Measurements from ENCODE around the gene GLUD1.
"Not testable (repeated sequence)": the region's sequence is repeated elsewhere in the genome, so short reads cannot be mapped to it uniquely, and the experiment has no call there.

GLUD1 gene

DNA sequence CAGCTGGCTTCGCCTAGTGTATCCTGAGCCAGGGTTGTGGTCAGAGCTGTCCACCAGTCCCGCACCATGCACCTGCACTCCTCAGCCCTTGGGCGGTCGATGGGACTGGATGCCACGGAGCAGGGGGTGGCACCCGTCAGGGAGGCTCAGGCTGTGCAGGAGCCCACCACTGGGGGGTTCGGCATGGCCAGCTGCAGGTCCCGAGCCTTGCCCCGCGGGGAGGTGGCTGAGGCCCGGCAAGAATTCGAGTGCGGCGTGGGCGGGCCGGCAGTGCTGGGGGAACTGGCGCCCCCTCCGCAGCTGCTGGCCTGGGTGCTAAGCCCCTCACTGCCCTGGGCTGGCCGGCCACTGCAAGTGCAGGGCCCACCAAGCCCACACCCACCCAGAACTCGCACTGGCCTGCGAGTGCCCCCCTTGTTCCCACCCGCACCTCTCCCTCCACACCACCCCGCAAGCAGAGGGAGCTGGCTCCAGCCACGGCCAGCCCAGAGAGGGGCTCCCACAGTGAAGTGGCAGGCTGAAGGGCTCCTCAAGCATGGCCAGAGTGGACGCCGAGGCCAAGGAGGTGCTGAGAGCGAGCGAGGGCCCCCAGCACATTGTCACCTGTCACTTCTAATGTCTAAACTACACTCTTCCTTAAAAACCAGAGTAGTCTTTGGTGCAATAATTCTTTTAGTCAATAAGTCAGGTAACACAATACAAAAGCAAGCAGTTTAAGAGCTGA, 63.6 kb downstream of the GLUD1 start:
- DNase-seq, result no peak
- Mint-ChIP-seq H3K27ac (no peak overlapping the region), H3K27me3 (no peaks in the 10 kb centered on the region), H3K9me3 (no peaks in the 10 kb centered on the region), H3K4me1 (no peaks in the 10 kb centered on the region), H3K4me3 (no peak overlapping the region)
- ATAC-seq, result peak; percentile 28

DNA sequence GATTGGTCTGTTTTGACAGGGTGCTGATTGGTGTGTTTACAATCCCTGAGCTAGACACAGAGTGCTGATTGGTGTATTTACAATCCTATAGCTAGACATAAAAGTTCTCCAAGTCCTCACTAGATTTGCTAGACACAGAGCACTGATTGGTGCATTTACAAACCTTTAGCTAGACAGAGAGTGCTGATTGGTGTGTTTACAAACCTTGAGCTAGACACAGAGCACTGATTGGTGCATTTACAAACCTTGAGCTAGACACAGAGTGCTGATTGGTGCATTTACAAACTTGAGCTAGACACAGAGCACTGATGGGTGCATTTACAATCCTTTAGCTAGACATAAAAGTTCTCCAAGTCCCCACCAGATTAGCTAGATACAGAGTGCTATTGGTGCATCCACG, 64.2 kb downstream of the GLUD1 start:
- ATAC-seq, H3K9me3 Mint-ChIP-seq, H3K27ac Mint-ChIP-seq, DNase-seq, H3K4me3 Mint-ChIP-seq, H3K27me3 Mint-ChIP-seq, H3K4me1 Mint-ChIP-seq: not testable (repeated sequence)

DNA sequence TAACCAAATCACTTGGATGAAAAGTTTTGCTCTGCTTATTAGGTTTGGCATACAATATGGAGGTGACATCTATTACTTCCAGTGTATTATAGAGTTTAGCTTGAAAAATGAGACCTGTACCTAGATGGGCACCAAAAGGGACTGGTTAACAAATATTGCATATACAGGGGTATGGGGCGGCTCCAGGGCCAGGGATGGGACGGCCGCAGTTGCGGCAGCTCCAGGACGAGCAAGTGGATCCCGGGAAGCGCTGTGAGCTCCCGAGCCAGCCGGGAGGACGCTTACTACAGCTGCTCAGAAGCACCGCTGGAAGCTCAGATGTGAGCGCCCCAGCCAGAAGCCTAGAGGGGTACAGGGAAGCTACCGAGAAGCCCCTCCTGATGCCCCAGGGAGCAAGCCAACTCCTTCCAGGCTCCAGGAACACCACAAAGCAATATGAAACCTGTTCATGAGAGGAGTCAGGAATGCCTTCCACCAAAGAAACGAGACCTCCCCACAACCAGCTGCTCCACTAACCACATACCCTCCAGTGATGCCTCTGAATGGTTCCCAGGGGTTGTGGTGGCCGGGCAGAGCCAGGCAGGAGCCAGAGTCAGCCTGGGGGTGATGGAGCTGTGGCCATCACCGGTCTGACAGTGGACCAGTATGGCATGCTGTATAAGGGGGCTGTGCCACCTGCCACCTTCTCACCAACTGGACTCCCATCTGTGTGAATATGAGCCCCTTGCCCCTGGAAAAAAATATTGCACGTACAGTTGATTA, 67.7 kb downstream of the GLUD1 start:
- DNase-seq, ATAC-seq, H3K9me3 Mint-ChIP-seq, H3K4me3 Mint-ChIP-seq, H3K27me3 Mint-ChIP-seq, H3K27ac Mint-ChIP-seq: not testable (repeated sequence)
- peaks cover 15% of the 10 kb centered on the region for H3K4me1 Mint-ChIP-seq

DNA sequence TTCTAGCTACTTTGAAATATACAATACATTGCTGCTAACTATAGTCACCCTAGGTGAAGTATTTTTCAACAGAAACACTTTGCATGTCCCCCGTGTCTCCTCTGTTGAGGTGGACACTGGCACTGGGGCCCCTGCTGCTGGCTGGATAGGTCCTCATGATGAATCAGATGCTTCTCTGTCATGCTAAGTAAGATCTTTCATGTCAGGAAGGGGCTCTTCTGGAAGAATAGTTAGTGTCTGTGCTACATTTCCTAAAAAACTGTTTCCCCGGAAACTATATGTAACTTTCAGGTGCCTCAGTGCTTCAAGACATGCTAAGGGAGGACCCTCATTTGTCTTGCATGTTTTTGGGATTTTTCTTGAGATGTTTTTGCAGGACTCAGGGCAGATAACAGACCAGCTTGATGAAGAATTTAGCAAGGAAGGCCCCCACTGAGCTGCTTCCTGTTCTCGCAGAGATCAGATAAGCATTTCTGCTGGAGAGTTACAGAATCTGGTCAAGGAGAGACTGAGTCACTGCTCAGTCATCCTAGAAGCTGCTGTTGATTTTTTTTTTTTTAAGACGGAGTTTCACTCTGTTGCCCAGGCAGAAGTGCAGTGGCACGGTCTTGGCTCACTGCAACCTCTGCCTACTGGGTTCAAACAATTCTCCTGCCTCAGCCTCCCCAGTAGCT, 69.2 kb downstream of the GLUD1 start:
- H3K9me3 Mint-ChIP-seq, H3K27me3 Mint-ChIP-seq: not testable (repeated sequence)
- H3K4me1 Mint-ChIP-seq, result peaks cover 15% of the 10 kb centered on the region
- ATAC-seq, result peak; percentile 94
- H3K27ac Mint-ChIP-seq, result peak overlapping the region; percentile 48 to 52
- peak overlapping the region in 1 of 2 donors; percentile 21 for H3K4me3 Mint-ChIP-seq
- DNase-seq, result peak; percentile 12 to 33

GRCh38 chr10:87020056-87020455, 74.6 kb downstream of the GLUD1 start, which contains the start of gene FAM25A:
FAM25A (plus strand) TSS chr10:87020294; CDS start chr10:87020325, 31 bp downstream.
- not testable (repeated sequence) for ATAC-seq, H3K4me1 Mint-ChIP-seq
- peak within 1 kb of the TSS in 1 of 2 donors; percentile 54 for H3K27ac Mint-ChIP-seq

GRCh38 chr10:87019504-87019903, 75.1 kb downstream of the GLUD1 start:
- not testable (repeated sequence) for H3K27me3 Mint-ChIP-seq, H3K27ac Mint-ChIP-seq, H3K4me1 Mint-ChIP-seq, DNase-seq, H3K9me3 Mint-ChIP-seq, H3K4me3 Mint-ChIP-seq, ATAC-seq

More at GRCh38 chr10:87020056-87020455, 74.6 kb downstream of the GLUD1 start, which contains the start of gene FAM25A:
- not testable (repeated sequence) for H3K27me3 Mint-ChIP-seq, DNase-seq, H3K4me3 Mint-ChIP-seq, H3K9me3 Mint-ChIP-seq

DNA sequence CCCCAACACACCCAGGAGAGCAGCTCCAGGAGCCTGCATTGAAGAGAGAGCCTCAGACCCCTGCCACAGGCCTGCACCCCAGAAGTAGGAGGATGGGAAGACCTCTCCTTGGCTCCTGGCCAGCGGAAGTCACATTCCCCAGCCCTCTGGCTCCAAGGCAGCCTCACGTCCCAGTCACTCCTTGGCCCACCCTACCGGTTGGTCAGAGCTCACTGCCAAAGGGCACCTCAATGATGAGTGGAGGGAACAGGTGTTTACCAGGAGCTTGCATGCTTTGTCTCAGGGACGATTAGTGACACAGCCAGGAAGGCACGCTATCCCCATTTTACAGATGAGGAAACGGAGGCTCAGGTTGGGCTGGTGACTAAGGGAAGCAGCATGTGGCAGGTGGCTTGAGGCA, 75.6 kb downstream of the GLUD1 start:
- DNase-seq, H3K27me3 Mint-ChIP-seq, H3K27ac Mint-ChIP-seq, H3K9me3 Mint-ChIP-seq, ATAC-seq, H3K4me1 Mint-ChIP-seq, H3K4me3 Mint-ChIP-seq: not testable (repeated sequence)

- not testable (repeated sequence) for DNase-seq, H3K27me3 Mint-ChIP-seq, H3K4me3 Mint-ChIP-seq, H3K27ac Mint-ChIP-seq, H3K9me3 Mint-ChIP-seq, ATAC-seq, H3K4me1 Mint-ChIP-seq
Measured at GRCh38 chr10:87018127-87018526, 76.5 kb downstream of the GLUD1 start.

DNA sequence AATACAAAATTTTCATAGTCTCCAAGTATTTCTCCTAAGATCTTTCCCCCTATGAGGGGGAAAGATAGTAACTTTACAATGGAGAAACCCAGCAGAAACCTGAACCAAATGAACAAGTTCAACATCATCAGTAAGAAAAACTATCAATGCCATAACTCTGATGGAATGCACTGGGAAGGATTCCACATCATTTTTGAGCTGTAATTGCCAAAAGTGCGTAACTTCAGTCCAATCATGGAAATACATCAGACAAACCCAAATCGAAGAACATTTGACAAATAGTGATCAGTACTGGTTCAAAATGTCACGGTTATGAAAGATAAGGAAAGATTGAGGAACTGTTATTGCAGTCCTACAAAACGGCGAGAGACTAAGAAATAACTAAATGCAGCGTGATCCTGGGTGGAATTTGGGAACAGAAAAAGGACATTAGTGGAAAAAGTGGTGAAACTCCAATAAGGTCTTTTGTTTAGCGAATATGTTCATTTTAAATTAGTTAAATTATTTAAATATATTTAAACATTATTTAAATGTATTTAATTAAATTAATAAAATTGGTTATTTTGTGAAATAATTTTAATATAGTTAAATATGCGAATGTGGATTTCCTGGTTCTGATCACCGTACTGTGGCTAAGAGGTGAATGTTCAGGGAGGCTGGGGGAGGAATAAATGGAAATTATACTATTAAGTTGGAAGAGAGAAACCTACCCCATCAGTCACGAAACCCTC, 79.5 kb downstream of the GLUD1 start:
- not testable (repeated sequence) for ATAC-seq, H3K4me1 Mint-ChIP-seq, H3K4me3 Mint-ChIP-seq, H3K27ac Mint-ChIP-seq, DNase-seq, H3K9me3 Mint-ChIP-seq, H3K27me3 Mint-ChIP-seq

DNA sequence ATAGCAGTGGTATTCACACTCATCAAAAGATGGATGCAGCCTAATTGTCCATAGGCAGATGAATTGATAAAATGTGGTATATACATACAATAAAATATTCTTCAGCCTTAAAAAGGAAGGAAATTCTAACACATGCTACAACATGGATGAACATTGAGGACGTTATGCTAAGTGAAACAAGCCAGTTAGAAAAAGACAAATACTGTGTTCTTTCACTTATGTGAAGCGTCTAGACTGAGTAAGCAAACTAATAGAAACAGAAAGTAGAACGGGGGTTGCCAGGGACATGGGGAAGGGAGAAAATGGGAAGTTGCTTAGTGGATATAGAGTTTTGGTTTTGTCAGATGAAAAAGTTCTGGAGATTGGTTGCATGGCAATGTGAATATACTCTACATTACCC, 81.1 kb downstream of the GLUD1 start:
- H3K27ac Mint-ChIP-seq, H3K4me1 Mint-ChIP-seq, ATAC-seq, DNase-seq, H3K27me3 Mint-ChIP-seq, H3K9me3 Mint-ChIP-seq, H3K4me3 Mint-ChIP-seq: not testable (repeated sequence)

DNA sequence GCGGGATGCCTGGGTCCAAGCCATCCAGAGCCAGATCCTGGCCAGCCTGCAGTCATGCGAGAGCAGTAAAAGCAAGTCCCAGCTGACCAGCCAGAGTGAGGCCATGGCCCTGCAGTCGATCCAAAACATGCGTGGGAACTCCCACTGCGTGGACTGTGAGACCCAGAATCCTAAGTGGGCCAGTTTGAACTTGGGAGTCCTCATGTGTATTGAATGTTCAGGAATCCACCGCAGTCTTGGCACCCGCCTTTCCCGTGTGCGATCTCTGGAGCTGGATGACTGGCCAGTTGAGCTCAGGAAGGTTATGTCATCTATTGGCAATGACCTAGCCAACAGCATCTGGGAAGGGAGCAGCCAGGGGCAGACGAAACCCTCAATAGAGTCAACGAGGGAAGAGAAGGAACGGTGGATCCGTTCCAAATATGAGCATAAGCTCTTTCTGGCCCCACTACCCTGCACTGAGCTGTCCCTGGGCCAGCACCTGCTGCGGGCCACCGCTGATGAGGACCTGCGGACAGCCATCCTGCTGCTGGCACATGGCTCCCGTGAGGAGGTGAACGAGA, 85.4 kb downstream of the GLUD1 start:
- H3K9me3 Mint-ChIP-seq, ATAC-seq, DNase-seq, H3K4me3 Mint-ChIP-seq, H3K4me1 Mint-ChIP-seq, H3K27ac Mint-ChIP-seq, H3K27me3 Mint-ChIP-seq: not testable (repeated sequence)

- not testable (repeated sequence) for DNase-seq, H3K4me1 Mint-ChIP-seq, H3K4me3 Mint-ChIP-seq, H3K9me3 Mint-ChIP-seq, H3K27me3 Mint-ChIP-seq, H3K27ac Mint-ChIP-seq, ATAC-seq
Measured at GRCh38 chr10:87008303-87008702, 86.3 kb downstream of the GLUD1 start.

GRCh38 chr10:87007674-87008073, 87.0 kb downstream of the GLUD1 start:
- H3K9me3 Mint-ChIP-seq, H3K27me3 Mint-ChIP-seq, ATAC-seq, DNase-seq, H3K4me3 Mint-ChIP-seq, H3K4me1 Mint-ChIP-seq, H3K27ac Mint-ChIP-seq: not testable (repeated sequence)

GRCh38 chr10:87007124-87007523, 87.5 kb downstream of the GLUD1 start:
- not testable (repeated sequence) for H3K4me1 Mint-ChIP-seq, H3K27me3 Mint-ChIP-seq, H3K27ac Mint-ChIP-seq, H3K9me3 Mint-ChIP-seq, DNase-seq, H3K4me3 Mint-ChIP-seq, ATAC-seq

- no peak for ATAC-seq
- Mint-ChIP-seq H3K4me3 (no peak overlapping the region), H3K27me3 (no peaks in the 10 kb centered on the region), H3K9me3 (no peaks in the 10 kb centered on the region), H3K4me1 (no peaks in the 10 kb centered on the region), H3K27ac (no peak overlapping the region)
- no peak for DNase-seq
Measured at GRCh38 chr10:87000491-87000890, 94.2 kb downstream of the GLUD1 start.
